SK-N-SH treated with all-trans-retinoic acid at 6 μM for 48 hours (cell line): ENCODE results near the gene PICK1.

Source experiments
- ARNTL ChIP-seq: fragments of 450-650 bp; formaldehyde crosslinking; IDR thresholded peaks from 2 replicates; pipeline ENCODE4 v1.5.0; 2020; ENCODE audit warnings: low read depth, mild to moderate bottlenecking, moderate library complexity, borderline replicate concordance
- BACH2 ChIP-seq: fragments of 250-450 bp; sonication (Bioruptor Pico); IDR thresholded peaks from 2 replicates; pipeline ENCODE4 v1.9.0; 2021; ENCODE audit warnings: mild to moderate bottlenecking, borderline replicate concordance
- ISL1 ChIP-seq: fragments of 250-450 bp; sonication (Bioruptor Pico); IDR thresholded peaks from 2 replicates; pipeline ENCODE4 v2.1.2; 2022; ENCODE audit warnings: mild to moderate bottlenecking, moderate library complexity
- ZC3H10 ChIP-seq: fragments of 250-450 bp; sonication (Bioruptor Pico); IDR thresholded peaks from 2 replicates; pipeline ENCODE4 v1.5.1; 2021; ENCODE audit warnings: mild to moderate bottlenecking, moderate library complexity
- ZFP30 ChIP-seq: fragments of 450-650 bp; formaldehyde crosslinking; IDR thresholded peaks from 2 replicates; pipeline ENCODE4 v1.5.0; 2022; ENCODE audit warnings: mild to moderate bottlenecking, moderate library complexity
- TF ChIP-seq, protein P1 (sequence below): fragments of 250-450 bp; sonication (Bioruptor Pico); IDR thresholded peaks from 2 replicates; pipeline ENCODE4 v1.5.1; 2021; ENCODE audit warnings: mild to moderate bottlenecking, moderate library complexity

DNA sequence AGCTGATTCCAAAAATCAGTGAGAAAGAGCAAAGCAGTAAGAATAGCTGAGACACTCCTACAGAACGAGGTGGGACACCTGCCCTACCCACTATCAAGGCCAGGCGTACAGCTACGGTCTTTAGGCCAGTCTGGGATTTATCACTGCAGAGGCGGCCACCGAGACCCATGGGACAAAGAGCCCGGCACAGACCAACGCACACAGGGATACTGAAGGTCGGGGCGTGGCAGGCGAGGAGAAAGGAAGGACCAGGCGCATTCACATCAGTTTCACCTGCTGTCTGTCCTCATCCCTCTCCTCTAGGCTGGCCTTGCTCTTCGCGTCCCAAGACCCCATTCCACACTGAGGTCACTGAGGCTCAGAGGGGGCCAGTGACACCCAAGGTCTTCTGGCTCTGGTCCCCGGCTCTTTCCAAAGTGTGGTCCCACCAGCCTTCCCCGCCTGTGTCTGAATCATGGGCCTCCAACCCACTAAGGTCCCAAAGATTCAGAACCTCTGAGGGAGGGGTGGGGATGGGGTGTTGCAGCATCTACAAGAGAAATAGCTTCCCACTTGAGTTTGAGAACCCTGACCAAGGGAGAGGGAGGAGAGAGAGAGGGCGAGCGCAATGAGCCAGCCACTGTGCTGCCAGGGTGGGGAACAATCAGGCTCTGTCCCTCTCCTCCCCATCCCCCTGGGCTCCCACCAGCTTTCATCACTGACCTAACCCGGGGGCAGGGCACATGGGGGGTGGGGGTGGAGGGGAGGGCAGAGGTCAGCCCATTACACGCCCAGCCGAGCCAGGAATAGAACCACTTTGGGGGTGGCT is 7.2 kb upstream of the PICK1 start:
- TF ChIP-seq ZFP30 (CRISPR knock-in tag), result no peak
- TF ChIP-seq ARNTL (CRISPR knock-in tag), result no peak
- TF ChIP-seq BACH2 (CRISPR knock-in tag), result no peak
- TF ChIP-seq, protein P1, sequence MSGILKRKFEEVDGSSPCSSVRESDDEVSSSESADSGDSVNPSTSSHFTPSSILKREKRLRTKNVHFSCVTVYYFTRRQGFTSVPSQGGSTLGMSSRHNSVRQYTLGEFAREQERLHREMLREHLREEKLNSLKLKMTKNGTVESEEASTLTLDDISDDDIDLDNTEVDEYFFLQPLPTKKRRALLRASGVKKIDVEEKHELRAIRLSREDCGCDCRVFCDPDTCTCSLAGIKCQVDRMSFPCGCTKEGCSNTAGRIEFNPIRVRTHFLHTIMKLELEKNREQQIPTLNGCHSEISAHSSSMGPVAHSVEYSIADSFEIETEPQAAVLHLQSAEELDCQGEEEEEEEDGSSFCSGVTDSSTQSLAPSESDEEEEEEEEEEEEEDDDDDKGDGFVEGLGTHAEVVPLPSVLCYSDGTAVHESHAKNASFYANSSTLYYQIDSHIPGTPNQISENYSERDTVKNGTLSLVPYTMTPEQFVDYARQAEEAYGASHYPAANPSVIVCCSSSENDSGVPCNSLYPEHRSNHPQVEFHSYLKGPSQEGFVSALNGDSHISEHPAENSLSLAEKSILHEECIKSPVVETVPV (CRISPR knock-in tag), result no peak
- TF ChIP-seq ISL1, result no peak
- TF ChIP-seq ZC3H10, result no peak
